ENCODE data around the gene ADORA2A.

The ADORA2A gene

GRCh38 chr22:24466716-24467328 lies 39.4 kb downstream of the ADORA2A start:
- TF ChIP-seq REST (IDR thresholded peaks at IDR 0.05; ENCODE audit: low read depth) = no peak
- no peak for TF ChIP-seq FOXM1 (IDR thresholded peaks at IDR 0.05; ENCODE audit: borderline replicate concordance, low read depth)
- no peak for TF ChIP-seq EGR1 (IDR thresholded peaks at IDR 0.05)
- TF ChIP-seq, protein P1, sequence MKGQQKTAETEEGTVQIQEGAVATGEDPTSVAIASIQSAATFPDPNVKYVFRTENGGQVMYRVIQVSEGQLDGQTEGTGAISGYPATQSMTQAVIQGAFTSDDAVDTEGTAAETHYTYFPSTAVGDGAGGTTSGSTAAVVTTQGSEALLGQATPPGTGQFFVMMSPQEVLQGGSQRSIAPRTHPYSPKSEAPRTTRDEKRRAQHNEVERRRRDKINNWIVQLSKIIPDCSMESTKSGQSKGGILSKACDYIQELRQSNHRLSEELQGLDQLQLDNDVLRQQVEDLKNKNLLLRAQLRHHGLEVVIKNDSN (IDR thresholded peaks at IDR 0.05) = no peak
- no peak for TF ChIP-seq TAF1 (IDR thresholded peaks at IDR 0.05; ENCODE audit: low read depth)
- peak; percentile 95 for TF ChIP-seq NFIC (IDR thresholded peaks at IDR 0.05)
- TF ChIP-seq CREB1 (IDR thresholded peaks at IDR 0.05; ENCODE audit: low read depth) = no peak
- peak; percentile 79 for TF ChIP-seq TEAD4 (IDR thresholded peaks at IDR 0.05)
- no peak for TF ChIP-seq CEBPB (IDR thresholded peaks at IDR 0.05)
- TF ChIP-seq RAD21 (IDR thresholded peaks at IDR 0.05; ENCODE audit: low read depth) = no peak
- no peak for TF ChIP-seq EP300 (IDR thresholded peaks at IDR 0.05; ENCODE audit: borderline replicate concordance)

DNA sequence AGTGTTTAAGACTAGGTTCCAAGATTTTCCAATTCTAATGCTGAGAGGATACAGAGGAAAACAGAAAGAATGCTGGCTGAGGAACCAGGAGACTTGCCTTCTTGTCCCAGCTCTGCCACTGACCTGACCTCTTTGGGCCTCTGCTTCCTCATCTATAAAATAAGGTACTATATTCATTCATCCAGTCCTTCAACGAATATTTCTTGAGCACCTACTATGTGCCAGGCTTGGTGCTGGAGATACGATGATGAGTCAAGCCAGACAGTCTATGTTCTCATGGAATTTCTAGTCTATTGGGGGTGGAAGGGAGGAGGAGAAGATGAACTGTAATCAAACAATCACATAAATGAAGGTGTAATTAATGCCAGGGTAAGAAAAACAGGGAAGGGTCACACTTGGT lies 39.9 kb downstream of the ADORA2A start:
- TF ChIP-seq EP300 (IDR thresholded peaks at IDR 0.05; ENCODE audit: borderline replicate concordance) (no peak), TAF1 (IDR thresholded peaks at IDR 0.05; ENCODE audit: low read depth) (no peak), FOXM1 (IDR thresholded peaks at IDR 0.05; ENCODE audit: borderline replicate concordance, low read depth) (no peak), REST (IDR thresholded peaks at IDR 0.05; ENCODE audit: low read depth) (no peak), NFIC (IDR thresholded peaks at IDR 0.05) (no peak), ZBTB7A (IDR thresholded peaks at IDR 0.05; ENCODE audit: low read depth) (no peak), TCF12 (IDR thresholded peaks at IDR 0.05; ENCODE audit: low read depth) (no peak), RAD21 (IDR thresholded peaks at IDR 0.05; ENCODE audit: low read depth) (no peak), TEAD4 (IDR thresholded peaks at IDR 0.05) (no peak), CEBPB (IDR thresholded peaks at IDR 0.05) (no peak), EGR1 (IDR thresholded peaks at IDR 0.05) (no peak), YY1 (IDR thresholded peaks at IDR 0.05; ENCODE audit: low read depth) (no peak), CREB1 (IDR thresholded peaks at IDR 0.05; ENCODE audit: low read depth) (no peak)
- TF ChIP-seq, protein P1 (IDR thresholded peaks at IDR 0.05) = no peak
- TF ChIP-seq, protein P2, sequence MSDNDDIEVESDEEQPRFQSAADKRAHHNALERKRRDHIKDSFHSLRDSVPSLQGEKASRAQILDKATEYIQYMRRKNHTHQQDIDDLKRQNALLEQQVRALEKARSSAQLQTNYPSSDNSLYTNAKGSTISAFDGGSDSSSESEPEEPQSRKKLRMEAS (IDR thresholded peaks at IDR 0.05) = no peak

- no peak for TF ChIP-seq EGR1 (IDR thresholded peaks at IDR 0.05)
- TF ChIP-seq NFIC (IDR thresholded peaks at IDR 0.05) = no peak
- TF ChIP-seq CREB1 (IDR thresholded peaks at IDR 0.05; ENCODE audit: low read depth) = no peak
- TF ChIP-seq RAD21 (IDR thresholded peaks at IDR 0.05; ENCODE audit: low read depth) = no peak
- TF ChIP-seq TEAD4 (IDR thresholded peaks at IDR 0.05) = no peak
- TF ChIP-seq EP300 (IDR thresholded peaks at IDR 0.05; ENCODE audit: borderline replicate concordance) = no peak
- no peak for TF ChIP-seq TCF12 (IDR thresholded peaks at IDR 0.05; ENCODE audit: low read depth)
- TF ChIP-seq REST (IDR thresholded peaks at IDR 0.05; ENCODE audit: low read depth) = no peak
- TF ChIP-seq ZBTB7A (IDR thresholded peaks at IDR 0.05; ENCODE audit: low read depth) = no peak
These were observed 44.2 kb downstream of the ADORA2A start for GRCh38 chr22:24471570-24471969.

GRCh38 chr22:24473284-24473683 lies 45.9 kb downstream of the ADORA2A start:
- no peak for TF ChIP-seq CREB1 (IDR thresholded peaks at IDR 0.05; ENCODE audit: low read depth)
- TF ChIP-seq, protein P1 (IDR thresholded peaks at IDR 0.05) = no peak
